Suprapubic skin (tissue), 3 donors: ENCODE results near the gene PPIL3.

Experiments used
- POLR2A ChIP-seq, 2 donors: fragments of 450-650 bp; IDR thresholded peaks; one replicate each; pipeline ENCODE4 v1.6.1; 2017; ENCODE audit warnings: antibody characterized with exemption in 2 of 2, mild to moderate bottlenecking in 2 of 2, moderate library complexity in 2 of 2
- TF ChIP-seq, protein P1 (sequence below), 2 donors: fragments of 200-600 bp in 1 of 2; fragments of 450-650 bp in 1 of 2; sonication (generic) in 1 of 2; IDR thresholded peaks; one replicate each; pipeline ENCODE4 v1.5.1; 2016 to 2019; ENCODE audit warnings: antibody characterized with exemption in 2 of 2, mild to moderate bottlenecking in 1 of 2, moderate library complexity in 1 of 2

DNA sequence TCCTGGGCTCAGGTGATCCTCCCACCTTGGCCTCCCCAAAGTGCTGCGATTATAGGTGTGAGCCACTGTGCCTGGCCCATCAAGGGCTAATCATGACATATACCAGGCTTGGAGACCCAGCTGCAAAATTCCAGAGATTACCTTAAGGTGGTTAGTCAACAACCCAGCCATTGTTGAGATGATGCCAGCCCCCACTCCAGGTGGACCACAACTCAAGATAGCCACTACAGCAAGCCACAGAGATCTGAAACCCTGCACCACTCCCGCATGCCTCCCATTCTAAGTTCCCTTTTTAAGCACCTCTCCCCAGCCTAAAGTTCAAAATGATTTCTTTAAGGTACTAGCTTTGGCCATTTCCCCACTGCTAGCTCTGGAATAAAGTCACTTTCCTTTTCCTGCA is 19.9 kb downstream of the PPIL3 start:
- TF ChIP-seq, protein P1, sequence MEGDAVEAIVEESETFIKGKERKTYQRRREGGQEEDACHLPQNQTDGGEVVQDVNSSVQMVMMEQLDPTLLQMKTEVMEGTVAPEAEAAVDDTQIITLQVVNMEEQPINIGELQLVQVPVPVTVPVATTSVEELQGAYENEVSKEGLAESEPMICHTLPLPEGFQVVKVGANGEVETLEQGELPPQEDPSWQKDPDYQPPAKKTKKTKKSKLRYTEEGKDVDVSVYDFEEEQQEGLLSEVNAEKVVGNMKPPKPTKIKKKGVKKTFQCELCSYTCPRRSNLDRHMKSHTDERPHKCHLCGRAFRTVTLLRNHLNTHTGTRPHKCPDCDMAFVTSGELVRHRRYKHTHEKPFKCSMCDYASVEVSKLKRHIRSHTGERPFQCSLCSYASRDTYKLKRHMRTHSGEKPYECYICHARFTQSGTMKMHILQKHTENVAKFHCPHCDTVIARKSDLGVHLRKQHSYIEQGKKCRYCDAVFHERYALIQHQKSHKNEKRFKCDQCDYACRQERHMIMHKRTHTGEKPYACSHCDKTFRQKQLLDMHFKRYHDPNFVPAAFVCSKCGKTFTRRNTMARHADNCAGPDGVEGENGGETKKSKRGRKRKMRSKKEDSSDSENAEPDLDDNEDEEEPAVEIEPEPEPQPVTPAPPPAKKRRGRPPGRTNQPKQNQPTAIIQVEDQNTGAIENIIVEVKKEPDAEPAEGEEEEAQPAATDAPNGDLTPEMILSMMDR (IDR thresholded peaks at IDR 0.05) = no peak
- TF ChIP-seq POLR2A (IDR thresholded peaks at IDR 0.05) = no peak
